ENCODE results near the gene WDR86. TPM values are rescaled to one million over a fixed set of nuclear protein-coding genes. Genes with fewer than 3 reads are reported as not detected.

The WDR86 gene
- total and polyA plus RNA-seq, 2 of the 8 experiments (the other 6 are each of a cell fraction or from before 2014, with no cell fraction given): 12.7 to 15.8 TPM

DNA sequence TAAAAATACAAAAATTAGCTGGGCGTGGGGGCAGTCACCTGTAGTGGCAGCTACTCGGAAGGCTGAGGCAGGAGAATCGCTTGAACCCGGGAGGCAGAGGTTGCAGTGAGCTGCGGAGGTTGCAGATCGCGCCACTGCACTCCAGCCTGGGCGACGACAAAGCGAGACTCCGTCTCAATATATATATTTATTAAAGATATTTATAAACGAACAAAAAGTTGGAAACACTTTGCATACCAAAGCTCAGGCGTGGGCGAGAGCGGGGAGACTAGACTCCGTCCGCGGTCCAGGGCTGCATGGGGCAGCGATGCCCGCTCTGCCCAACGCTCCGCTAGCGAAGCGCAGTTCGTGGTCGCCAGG, 38.0 kb upstream of the WDR86 start (continued):
- TF ChIP-seq ZNF274 (IDR thresholded peaks at IDR 0.05; ENCODE audit: borderline replicate concordance, extremely low read depth, low read length) (no peak), SIRT6 (IDR thresholded peaks at IDR 0.05; ENCODE audit: low read length) (no peak), SRF (IDR thresholded peaks at IDR 0.05; ENCODE audit: low read depth, low read length) (no peak)
